Common myeloid progenitor, CD34-positive (primary cell): ENCODE measurements around the gene RTCB.
"Not testable (repeated sequence)": the region's sequence is repeated elsewhere in the genome, so short reads cannot be mapped to it uniquely, and the experiment has no call there.

Experiments used
- CTCF ChIA-PET: fragments of 350-600 bp; sonication (Branson Sonifier 250); formaldehyde crosslinking; loops from one replicate; lab custom pipeline; 2021; ENCODE audit warnings: antibody characterized with exemption; lab: Charles Lee
- POLR2A ChIA-PET: fragments of 350-600 bp; sonication (Branson Sonifier 250); formaldehyde crosslinking; loops from one replicate; lab custom pipeline; 2021; ENCODE audit warnings: antibody characterized with exemption; lab: Charles Lee
- DNase-seq, 3 donors: peaks; one replicate each; pipeline versions ENCODE4 v3.0.0 to v3.0.0-alpha.2; 2013
- H3K27ac ChIP-seq, 2 experiments: 1 replicate in 1 of 2; 2 replicates in 1 of 2; pipeline ENCODE4 v1.7.0; 2013; ENCODE audit warnings: inconsistent platforms in 2 of 2, low read length in 2 of 2, mild to moderate bottlenecking in 2 of 2, low read depth in 1 of 2, moderate library complexity in 1 of 2; ENCODE audit not compliant: severe bottlenecking in 2 of 2, insufficient read depth in 1 of 2, poor library complexity in 1 of 2
- H3K27me3 ChIP-seq, 5 experiments: replicated peaks in 2 of 5; 1 replicate in 3 of 5; 2 replicates in 2 of 5; pipeline versions ENCODE4 v1.6.1 to v1.7.0; 2013; ENCODE audit warnings: low read length in 4 of 5, mild to moderate bottlenecking in 2 of 5, moderate library complexity in 2 of 5, inconsistent platforms in 1 of 5; ENCODE audit not compliant: insufficient read depth in 5 of 5, control insufficient read depth in 4 of 5
- H3K36me3 ChIP-seq, 4 experiments: 1 replicate in 2 of 4; 2 replicates in 2 of 4; pipeline versions ENCODE4 v1.6.1 to v1.7.0; 2013; ENCODE audit warnings: low read length in 3 of 4, control low read depth in 1 of 4, mild to moderate bottlenecking in 1 of 4; ENCODE audit not compliant: control insufficient read depth in 4 of 4, insufficient read depth in 4 of 4
- H3K4me1 ChIP-seq, 4 experiments: 1 replicate in 3 of 4; 2 replicates in 1 of 4; pipeline versions ENCODE4 v1.6.1 to v1.7.1; 2013; ENCODE audit warnings: low read length in 3 of 4, mild to moderate bottlenecking in 3 of 4, control low read depth in 1 of 4, inconsistent platforms in 1 of 4, moderate library complexity in 1 of 4; ENCODE audit not compliant: control insufficient read depth in 4 of 4, insufficient read depth in 4 of 4; ENCODE audit errors: control extremely low read depth in 1 of 4
- H3K4me3 ChIP-seq, 7 experiments: 1 replicate in 4 of 7; 2 replicates in 3 of 7; pipeline versions ENCODE4 v1.5.1 to v1.7.0; 2013; ENCODE audit warnings: mild to moderate bottlenecking in 7 of 7, low read length in 6 of 7, moderate library complexity in 6 of 7, inconsistent platforms in 2 of 7, low read depth in 2 of 7, control low read depth in 1 of 7; ENCODE audit not compliant: insufficient read depth in 4 of 7, control insufficient read depth in 1 of 7; ENCODE audit errors: extremely low read depth in 1 of 7
- H3K9me3 ChIP-seq, 5 experiments: 1 replicate in 4 of 5; 2 replicates in 1 of 5; pipeline versions ENCODE4 v1.6.1 to v1.7.1; 2013; ENCODE audit warnings: low read length in 4 of 5, mild to moderate bottlenecking in 2 of 5, inconsistent platforms in 1 of 5, low read depth in 1 of 5, moderate library complexity in 1 of 5; ENCODE audit not compliant: control insufficient read depth in 4 of 5, insufficient read depth in 2 of 5; ENCODE audit errors: control extremely low read depth in 1 of 5
- WGBS: methylation state at CpG from one replicate; pipeline ENCODE4 v1.1.5; 2013; ENCODE audit not compliant: insufficient coverage; 5-methylcytosine and 5-hydroxymethylcytosine counted together

Gene RTCB

DNA sequence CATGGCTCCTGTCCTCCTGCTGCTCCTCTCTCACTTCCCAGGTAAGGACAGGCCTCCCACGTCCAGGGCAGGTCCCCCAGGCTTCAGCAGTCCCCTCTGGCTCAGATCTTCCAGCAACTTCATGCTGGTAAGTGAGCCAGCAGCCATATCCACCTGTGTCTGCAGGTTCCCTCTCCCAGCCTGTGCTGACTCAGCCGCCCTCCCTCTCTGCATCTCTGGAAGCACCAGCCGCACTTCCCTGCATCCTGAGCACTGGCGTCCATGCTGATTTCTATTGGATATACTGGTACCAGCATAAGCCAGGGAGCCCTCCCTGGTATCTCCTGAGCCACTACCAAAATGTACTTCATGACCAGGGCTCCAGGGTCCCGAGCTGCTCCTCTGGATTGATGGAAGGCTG, 35.4 kb downstream of the RTCB start:
- H3K4me3 ChIP-seq, result no peak overlapping the region
- WGBS, result 89% methylated on average over 5 of the region's 5 CpGs

GRCh38 chr22:32375678-32376450, 36.2 kb downstream of the RTCB start:
- H3K36me3 ChIP-seq, result no peaks in the 10 kb centered on the region
- no peak overlapping the region for H3K27ac ChIP-seq
- DNase-seq, result no peak
- CTCF ChIA-PET, result no interaction called here
- POLR2A ChIA-PET, result no interaction called here
- peaks cover 0 to 3% (median 0%) of the 10 kb centered on the region in 5 experiments for H3K27me3 ChIP-seq
- H3K9me3 ChIP-seq, result no peaks in the 10 kb centered on the region
- no peaks in the 10 kb centered on the region for H3K4me1 ChIP-seq
- WGBS, result 99% methylated on average over 6 of the region's 7 CpGs
- no peak overlapping the region for H3K4me3 ChIP-seq

More for the DNA sequence above, 35.4 kb downstream of the RTCB start:
- DNase-seq, result no peak
- Histone ChIP-seq H3K9me3 (no peaks in the 10 kb centered on the region), H3K36me3 (no peaks in the 10 kb centered on the region), H3K27ac (no peak overlapping the region), H3K4me1 (no peaks in the 10 kb centered on the region), H3K27me3 (peaks cover 0 to 3% (median 0%) of the 10 kb centered on the region in 5 experiments)
- ChIA-PET CTCF (no interaction called here), POLR2A (no interaction called here)

GRCh38 chr22:32364210-32364609, 47.8 kb downstream of the RTCB start:
- Histone ChIP-seq H3K36me3 (no peaks in the 10 kb centered on the region), H3K27me3 (peaks cover 0 to 4% (median 0%) of the 10 kb centered on the region in 5 experiments), H3K9me3 (no peaks in the 10 kb centered on the region), H3K4me1 (no peaks in the 10 kb centered on the region), H3K27ac (no peak overlapping the region), H3K4me3 (no peak overlapping the region)
- no peak for DNase-seq
- CTCF ChIA-PET, result no interaction called here
- 96% methylated on average over 5 of the region's 5 CpGs for WGBS
- POLR2A ChIA-PET, result no interaction called here

- H3K36me3 ChIP-seq, result no peaks in the 10 kb centered on the region
- H3K27me3 ChIP-seq, result peaks cover 0 to 1% (median 0%) of the 10 kb centered on the region in 5 experiments
- POLR2A ChIA-PET, result no interaction called here
- no peak for DNase-seq
- H3K4me1 ChIP-seq, result no peaks in the 10 kb centered on the region
- H3K9me3 ChIP-seq, result no peaks in the 10 kb centered on the region
- no CpG with 5 or more reads among the region's 2 CpGs for WGBS
- H3K27ac ChIP-seq, result no peak overlapping the region
- H3K4me3 ChIP-seq, result no peak overlapping the region
- CTCF ChIA-PET, result no interaction called here
Measured at GRCh38 chr22:32361257-32361656, 50.8 kb downstream of the RTCB start.

- H3K9me3 ChIP-seq, POLR2A ChIA-PET, DNase-seq, H3K4me3 ChIP-seq, H3K4me1 ChIP-seq, CTCF ChIA-PET, H3K27me3 ChIP-seq, H3K27ac ChIP-seq, H3K36me3 ChIP-seq: not testable (repeated sequence)
- WGBS, result 98% methylated on average over 7 of the region's 11 CpGs
Measured at GRCh38 chr22:32360096-32360495, 52.0 kb downstream of the RTCB start.

- H3K4me3 ChIP-seq, H3K36me3 ChIP-seq, H3K27ac ChIP-seq, CTCF ChIA-PET, DNase-seq, POLR2A ChIA-PET, H3K9me3 ChIP-seq, H3K4me1 ChIP-seq, H3K27me3 ChIP-seq: not testable (repeated sequence)
- WGBS, result 90% methylated on average over 6 of the region's 9 CpGs
Measured at GRCh38 chr22:32357567-32357966, 54.5 kb downstream of the RTCB start, which contains the start of gene RFPL3. RFPL3 (plus strand) TSS chr22:32357867; CDS start chr22:32358072, 205 bp downstream.

DNA sequence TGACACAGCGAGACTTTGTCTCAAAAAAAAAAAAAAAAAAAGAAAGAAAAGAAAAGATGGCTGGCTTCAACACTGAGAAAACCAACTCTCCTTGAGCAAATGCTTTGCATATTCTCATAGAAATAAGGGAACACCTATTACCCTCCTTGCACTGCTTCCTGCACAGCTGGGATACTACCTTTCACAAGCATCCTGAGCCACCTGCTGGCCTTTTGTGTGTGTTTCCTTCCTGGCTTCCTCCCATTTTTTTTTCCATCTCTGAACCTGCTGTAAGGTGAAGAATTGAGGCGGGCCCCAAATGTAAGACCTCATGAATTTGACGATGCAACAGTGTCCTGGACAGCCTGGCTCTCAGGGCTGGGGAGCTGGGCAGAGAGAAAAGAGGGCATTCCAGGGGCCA, 56.3 kb downstream of the RTCB start:
- H3K36me3 ChIP-seq, result no peaks in the 10 kb centered on the region
- H3K27me3 ChIP-seq, result no peaks in the 10 kb centered on the region
- H3K4me3 ChIP-seq, result no peak overlapping the region
- H3K9me3 ChIP-seq, result no peaks in the 10 kb centered on the region
- CTCF ChIA-PET, result no interaction called here
- no peak overlapping the region for H3K27ac ChIP-seq
- no peak for DNase-seq
- POLR2A ChIA-PET, result no interaction called here
- no peaks in the 10 kb centered on the region for H3K4me1 ChIP-seq
- WGBS, result 83% methylated on average over 2 of the region's 3 CpGs
